RWPE1 (cell line): Measurements from ENCODE around the gene FAM24B.
A peak's percentile ranks its signal among the peaks of the same experiment; 100 is the strongest.
"Not testable (repeated sequence)": the region's sequence is repeated elsewhere in the genome, so short reads cannot be mapped to it uniquely, and the experiment has no call there.

ENCODE experiments used
- CTCF ChIA-PET: fragments of 350-600 bp; sonication (Branson Sonifier 250); formaldehyde crosslinking; extraction: SDS; loops from one replicate; lab custom pipeline; 2021; lab: Yijun Ruan, JAX
- POLR2A ChIA-PET: fragments of 400-600 bp; formaldehyde crosslinking; extraction: SDS; loops from one replicate; lab custom pipeline; 2020; ENCODE audit warnings: antibody characterized with exemption; ENCODE audit not compliant: low non-redundant PET; lab: Yijun Ruan, JAX
- DNase-seq: peaks from one replicate; pipeline ENCODE4 v3.0.0; 2012; ENCODE audit warnings: low spot score
- H3K27ac ChIP-seq: fragments of 450-650 bp; 2 replicates; pipeline ENCODE4 v1.5.1; 2017
- TF ChIP-seq, protein P1 (sequence below): fragments of 450-650 bp; conservative IDR thresholded peaks from 2 replicates; pipeline ENCODE4 v1.5.1; 2017; ENCODE audit warnings: low read depth, mild to moderate bottlenecking

Gene FAM24B

DNA sequence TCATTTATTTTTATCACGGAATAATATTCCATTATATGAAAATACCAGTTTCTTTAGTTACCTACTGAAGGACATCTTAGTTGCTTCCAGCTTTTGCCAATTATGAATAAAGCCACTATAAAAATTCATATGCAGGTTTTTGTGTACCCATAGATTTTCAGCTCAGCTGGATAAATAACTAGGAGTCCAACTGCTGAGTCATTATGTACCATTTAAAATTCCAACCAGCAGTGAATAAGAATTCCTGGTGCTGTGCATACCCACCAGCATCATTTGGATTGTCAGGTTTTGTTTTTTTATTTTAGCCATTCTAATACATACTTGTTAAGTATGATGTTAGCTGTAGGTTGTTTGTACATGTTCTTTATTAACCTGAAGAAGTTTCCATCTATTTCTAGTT, 14.5 kb downstream of the FAM24B start:
- ChIA-PET POLR2A (no interaction called here), CTCF (no interaction called here)
- DNase-seq = peak; percentile 61
- H3K27ac ChIP-seq = no peak overlapping the region
- TF ChIP-seq, protein P1, sequence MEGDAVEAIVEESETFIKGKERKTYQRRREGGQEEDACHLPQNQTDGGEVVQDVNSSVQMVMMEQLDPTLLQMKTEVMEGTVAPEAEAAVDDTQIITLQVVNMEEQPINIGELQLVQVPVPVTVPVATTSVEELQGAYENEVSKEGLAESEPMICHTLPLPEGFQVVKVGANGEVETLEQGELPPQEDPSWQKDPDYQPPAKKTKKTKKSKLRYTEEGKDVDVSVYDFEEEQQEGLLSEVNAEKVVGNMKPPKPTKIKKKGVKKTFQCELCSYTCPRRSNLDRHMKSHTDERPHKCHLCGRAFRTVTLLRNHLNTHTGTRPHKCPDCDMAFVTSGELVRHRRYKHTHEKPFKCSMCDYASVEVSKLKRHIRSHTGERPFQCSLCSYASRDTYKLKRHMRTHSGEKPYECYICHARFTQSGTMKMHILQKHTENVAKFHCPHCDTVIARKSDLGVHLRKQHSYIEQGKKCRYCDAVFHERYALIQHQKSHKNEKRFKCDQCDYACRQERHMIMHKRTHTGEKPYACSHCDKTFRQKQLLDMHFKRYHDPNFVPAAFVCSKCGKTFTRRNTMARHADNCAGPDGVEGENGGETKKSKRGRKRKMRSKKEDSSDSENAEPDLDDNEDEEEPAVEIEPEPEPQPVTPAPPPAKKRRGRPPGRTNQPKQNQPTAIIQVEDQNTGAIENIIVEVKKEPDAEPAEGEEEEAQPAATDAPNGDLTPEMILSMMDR = no peak

DNA sequence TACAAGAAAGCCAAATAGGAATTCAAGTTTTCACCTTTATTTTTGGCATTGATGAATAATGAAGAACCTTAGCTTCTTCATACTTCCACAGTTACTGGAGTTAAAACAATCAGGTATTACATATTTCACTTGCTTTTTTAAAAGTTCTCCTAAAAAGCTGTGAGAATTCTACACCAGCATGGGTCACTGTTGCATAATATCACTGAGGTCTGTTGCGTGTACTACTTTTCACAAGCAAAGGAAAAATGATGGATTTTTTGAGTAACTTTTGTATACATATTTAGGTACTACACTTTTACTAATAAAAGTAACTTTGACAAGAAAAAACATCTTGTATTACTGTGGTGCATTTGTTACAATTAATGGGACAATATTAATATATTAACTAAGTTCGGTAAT, 15.2 kb downstream of the FAM24B start:
- no peak for DNase-seq
- H3K27ac ChIP-seq = no peak overlapping the region
- TF ChIP-seq, protein P1 = no peak
- ChIA-PET CTCF (interaction anchor here (0.7 kb wide), 1 partner anchor 107 kb away, joined by 3 read pairs; no protein-coding TSS in a partner anchor), POLR2A (no interaction called here)

DNA sequence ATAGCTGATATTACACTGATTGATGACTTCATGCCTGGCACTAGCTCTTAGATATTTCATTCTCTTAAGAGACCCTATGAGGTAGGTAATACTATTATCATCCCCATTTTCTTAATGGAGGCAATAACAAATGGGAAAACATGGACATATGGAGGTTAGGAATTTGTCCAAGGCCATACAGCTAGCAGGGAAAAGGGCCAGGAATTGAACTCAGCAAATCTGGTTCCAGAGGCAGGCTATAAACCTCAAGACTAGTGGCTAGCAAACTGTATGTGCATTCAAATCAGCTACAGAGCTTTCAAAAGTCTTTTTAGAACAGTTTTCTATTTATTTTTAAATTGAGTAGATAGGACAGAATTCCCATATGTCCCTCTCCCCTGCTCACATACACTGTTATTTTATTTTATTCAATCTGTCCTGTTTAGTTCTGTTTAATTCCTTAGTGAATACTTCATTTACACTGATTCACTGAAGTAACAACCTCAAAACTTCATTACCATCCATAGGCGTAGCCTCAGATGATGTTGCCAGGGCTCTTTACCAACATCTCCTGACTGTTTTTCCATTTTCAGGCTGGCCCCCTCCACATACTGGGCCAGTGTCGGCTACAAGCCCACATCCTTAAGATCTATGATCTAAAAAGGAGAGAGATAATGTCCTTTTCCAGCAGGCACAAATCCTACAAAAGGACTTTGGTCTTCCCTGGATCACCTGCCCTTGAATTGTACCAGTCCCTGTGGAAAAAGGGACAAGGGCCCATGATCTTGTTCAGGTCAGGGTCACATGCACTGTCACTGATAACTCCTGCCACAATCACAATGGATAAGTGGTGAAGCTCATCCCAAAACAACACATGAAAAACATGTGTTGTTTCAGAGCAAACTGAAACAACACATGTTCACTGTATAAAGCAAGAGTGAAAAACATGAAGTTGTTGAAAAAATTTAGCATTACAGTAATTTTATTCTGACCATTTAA, 15.9 kb downstream of the FAM24B start:
- no peak for DNase-seq
- TF ChIP-seq, protein P1 = no peak
- ChIA-PET POLR2A (no interaction called here), CTCF (interaction anchor here (0.6 to 0.7 kb wide), 2 partner anchors 106 to 149 kb away, joined by 3 to 4 read pairs; no protein-coding TSS in a partner anchor)
- no peak overlapping the region for H3K27ac ChIP-seq

DNA sequence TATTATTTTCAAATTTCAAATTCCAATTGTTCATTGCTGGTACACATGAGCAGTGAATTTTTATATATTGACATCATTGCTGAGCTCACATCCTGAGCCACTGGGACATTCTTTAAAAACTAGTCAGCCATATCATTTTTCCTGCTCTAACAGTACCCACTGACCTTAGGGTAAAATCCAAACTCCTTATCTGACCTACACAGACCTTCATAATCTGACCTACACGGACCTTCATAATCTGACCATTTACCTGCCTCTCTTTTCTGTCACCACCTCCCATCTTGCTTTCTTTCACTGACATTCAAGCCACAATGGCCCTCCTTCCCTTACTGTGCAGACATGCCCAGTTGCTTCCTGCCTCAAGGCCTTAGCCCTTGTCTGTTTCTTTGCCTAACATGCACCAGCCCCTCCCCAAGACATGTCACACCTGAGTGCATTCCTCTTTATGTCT, 17.6 kb downstream of the FAM24B start:
- no peak overlapping the region; the same call in 1 of the 2 replicates for H3K27ac ChIP-seq
- POLR2A ChIA-PET = no interaction called here
- TF ChIP-seq, protein P1 = no peak

DNA sequence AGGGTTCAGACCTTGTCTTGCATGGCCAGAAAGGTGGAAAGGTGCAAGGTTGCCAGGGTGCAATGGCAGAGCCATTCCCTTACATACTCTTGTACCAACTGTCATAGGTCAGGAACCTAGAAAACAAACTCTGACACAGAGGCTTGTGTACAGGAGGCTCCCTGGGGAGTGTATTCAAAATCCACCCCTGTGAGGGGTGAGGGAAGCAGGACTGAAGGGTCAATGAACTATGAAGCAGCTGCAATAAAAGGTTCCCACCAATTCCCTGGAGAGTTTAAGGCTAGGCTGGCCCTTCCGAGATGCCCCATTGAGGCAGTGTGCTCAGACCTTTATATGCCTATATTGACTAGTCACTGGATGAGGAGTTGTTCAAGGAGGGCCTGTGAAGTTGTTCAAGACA, 19.9 kb downstream of the FAM24B start:
- no peak for DNase-seq
- ChIA-PET CTCF (interaction anchor here (0.6 kb wide), 1 partner anchor 31 kb away, joined by 3 read pairs; no protein-coding TSS in a partner anchor), POLR2A (no interaction called here)
- H3K27ac ChIP-seq = no peak overlapping the region
- TF ChIP-seq, protein P1 = no peak

More for the DNA sequence above, 17.6 kb downstream of the FAM24B start:
- DNase-seq = peak; percentile 85
- CTCF ChIA-PET = interaction anchor here (0.6 kb wide), 1 partner anchor 23 kb away, joined by 6 read pairs; no protein-coding TSS in a partner anchor

DNA sequence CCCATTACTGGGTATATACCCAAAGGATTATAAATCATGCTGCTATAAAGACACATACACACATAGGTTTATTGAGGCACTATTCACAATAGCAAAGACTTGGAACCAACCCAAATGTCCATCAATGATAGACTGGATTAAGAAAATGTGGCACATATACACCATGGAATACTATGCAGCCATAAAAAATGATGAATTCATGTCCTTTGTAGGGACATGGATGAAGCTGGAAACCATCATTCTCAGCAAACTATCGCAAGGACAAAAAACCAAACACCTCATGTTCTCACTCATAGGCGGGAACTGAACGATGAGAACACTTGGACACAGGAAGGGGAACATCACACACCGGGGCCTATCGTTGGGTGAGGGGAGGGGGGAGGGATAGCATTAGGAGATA, 21.3 kb downstream of the FAM24B start:
- DNase-seq, POLR2A ChIA-PET, H3K27ac ChIP-seq: not testable (repeated sequence)
- CTCF ChIA-PET = interaction anchor here (0.7 kb wide), 1 partner anchor 44 kb away, joined by 3 read pairs; no protein-coding TSS in a partner anchor
